ENCODE results near the gene SETD5. TPM values are rescaled to one million over a fixed set of nuclear protein-coding genes. Genes with fewer than 3 reads are reported as not detected.

SETD5 gene
- polyA plus RNA-seq, 1 donor (not counting 4 experiments of a cell fraction or from before 2014, with no cell fraction given) = 37.8 TPM

DNA sequence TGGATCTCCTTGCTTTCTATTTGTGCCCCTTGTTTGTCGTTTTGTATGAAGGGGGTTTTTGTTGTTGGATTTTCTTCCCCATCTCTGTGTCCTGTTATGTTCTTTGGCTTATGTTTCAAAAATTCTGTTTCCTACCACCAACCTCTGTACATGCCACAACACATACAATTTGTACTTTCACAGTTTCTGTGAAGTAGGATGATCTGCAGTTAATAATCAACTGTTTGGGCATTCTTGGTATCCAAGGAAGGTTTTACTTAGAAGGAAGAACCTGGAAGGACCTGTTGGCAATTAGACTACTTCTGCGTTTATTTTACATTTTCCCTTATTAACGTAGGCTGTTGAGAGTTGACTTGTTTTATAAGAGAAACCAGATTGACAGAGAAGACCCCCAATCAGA is 8.3 kb downstream of the SETD5 start:
- DNase-seq (ENCODE audit: low read depth, low spot score) = no peak
- Histone ChIP-seq H3K79me2 (ENCODE audit: control insufficient read depth, insufficient read depth, low read length) (peaks cover 100% of the 10 kb centered on the region), H3K9ac (ENCODE audit: control insufficient read depth, extremely low read depth, insufficient read depth, low read length) (no peak overlapping the region), H3K36me3 (ENCODE audit: control insufficient read depth in 2 of 2, extremely low read depth in 1 of 2, insufficient read depth in 2 of 2, low read length in 2 of 2) (no peaks in the 10 kb centered on the region), H3K4me1 (ENCODE audit: control insufficient read depth, extremely low read depth, insufficient read depth, low read length) (peaks cover 57% of the 10 kb centered on the region), H2AFZ (ENCODE audit: control insufficient read depth, low read length) (no peak overlapping the region), H3K9me1 (ENCODE audit: control insufficient read depth, extremely low read depth, insufficient read depth, low read length) (peaks cover 2% of the 10 kb centered on the region), H3K4me2 (ENCODE audit: control insufficient read depth, extremely low read depth, insufficient read depth, low read depth, low read length) (peak overlapping the region; percentile 55), H3K27me3 (ENCODE audit: control insufficient read depth, extremely low read depth, insufficient read depth, low read length) (no peaks in the 10 kb centered on the region), H4K20me1 (ENCODE audit: control insufficient read depth, extremely low read depth, insufficient read depth, low read length) (peaks cover 33% of the 10 kb centered on the region), H3K4me3 (ENCODE audit: control insufficient read depth in 2 of 3, extremely low read depth in 1 of 3, insufficient read depth in 2 of 3, low read depth in 1 of 3, low read length in 3 of 3) (no peak overlapping the region), H3K9me3 (ENCODE audit: control insufficient read depth, low read depth, low read length) (no peaks in the 10 kb centered on the region), H3K27ac (ENCODE audit: control insufficient read depth, insufficient read depth, low read length) (peak overlapping the region; percentile 52)
- no peak for FAIRE-seq
- dilution Hi-C loops (cut with MboI; ENCODE audit: extremely low pct_ligation_motif_present, low sequenced_read_pairs) = no loop called here
- TF ChIP-seq, protein P1, sequence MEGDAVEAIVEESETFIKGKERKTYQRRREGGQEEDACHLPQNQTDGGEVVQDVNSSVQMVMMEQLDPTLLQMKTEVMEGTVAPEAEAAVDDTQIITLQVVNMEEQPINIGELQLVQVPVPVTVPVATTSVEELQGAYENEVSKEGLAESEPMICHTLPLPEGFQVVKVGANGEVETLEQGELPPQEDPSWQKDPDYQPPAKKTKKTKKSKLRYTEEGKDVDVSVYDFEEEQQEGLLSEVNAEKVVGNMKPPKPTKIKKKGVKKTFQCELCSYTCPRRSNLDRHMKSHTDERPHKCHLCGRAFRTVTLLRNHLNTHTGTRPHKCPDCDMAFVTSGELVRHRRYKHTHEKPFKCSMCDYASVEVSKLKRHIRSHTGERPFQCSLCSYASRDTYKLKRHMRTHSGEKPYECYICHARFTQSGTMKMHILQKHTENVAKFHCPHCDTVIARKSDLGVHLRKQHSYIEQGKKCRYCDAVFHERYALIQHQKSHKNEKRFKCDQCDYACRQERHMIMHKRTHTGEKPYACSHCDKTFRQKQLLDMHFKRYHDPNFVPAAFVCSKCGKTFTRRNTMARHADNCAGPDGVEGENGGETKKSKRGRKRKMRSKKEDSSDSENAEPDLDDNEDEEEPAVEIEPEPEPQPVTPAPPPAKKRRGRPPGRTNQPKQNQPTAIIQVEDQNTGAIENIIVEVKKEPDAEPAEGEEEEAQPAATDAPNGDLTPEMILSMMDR (optimal IDR thresholded peaks at IDR 0.05 in 1 of 3, IDR thresholded peaks at IDR 0.05 in 1 of 3, conservative IDR thresholded peaks at IDR 0.05 in 1 of 3; ENCODE audit: extremely low read depth in 1 of 3, insufficient read depth in 2 of 3, low read length in 3 of 3) = no peak
- no peak for TF ChIP-seq EZH2 (IDR thresholded peaks at IDR 0.05; ENCODE audit: low read length)

DNA sequence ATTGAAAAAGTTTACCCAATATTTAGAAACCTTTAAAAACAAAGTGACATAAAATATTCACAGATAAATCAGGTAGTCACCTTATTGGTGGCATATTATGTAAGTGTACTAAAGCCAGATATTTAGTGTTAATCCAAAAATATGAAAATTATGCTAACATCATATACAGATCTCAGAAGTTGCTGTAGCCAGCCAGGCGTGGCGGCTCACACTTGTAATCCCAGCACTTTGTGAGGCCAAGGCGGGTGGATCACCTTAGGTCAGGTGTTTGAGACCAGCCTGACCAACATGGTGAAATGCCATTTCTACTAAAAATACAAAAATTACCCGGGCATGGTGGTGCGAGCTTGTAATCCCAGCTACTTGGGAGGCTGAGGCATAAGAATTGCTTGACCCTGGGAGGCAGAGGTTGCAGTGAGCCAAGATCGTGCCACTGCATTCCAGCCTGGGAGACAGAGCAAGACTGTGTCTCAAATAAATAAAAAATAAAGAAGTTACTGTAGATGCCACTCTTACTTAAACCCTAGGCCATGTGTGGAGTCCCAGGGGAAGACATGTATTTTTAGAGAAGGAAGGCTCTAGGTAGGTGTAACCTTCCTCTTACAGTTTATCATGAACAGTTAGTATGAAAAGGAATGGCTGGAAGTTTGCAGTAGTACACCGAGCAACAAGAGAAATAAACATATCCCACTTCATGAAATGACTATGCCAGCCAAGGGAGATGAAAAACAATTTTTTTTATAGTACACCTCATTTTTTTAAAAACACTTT is 9.6 kb downstream of the SETD5 start:
- no peaks in the 10 kb centered on the region for H3K36me3 ChIP-seq (ENCODE audit: control insufficient read depth in 2 of 2, extremely low read depth in 1 of 2, insufficient read depth in 2 of 2, low read length in 2 of 2)
- H2AFZ ChIP-seq (ENCODE audit: control insufficient read depth, low read length) = no peak overlapping the region
- no peaks in the 10 kb centered on the region for H3K9me3 ChIP-seq (ENCODE audit: control insufficient read depth, low read depth, low read length)
- H3K79me2 ChIP-seq (ENCODE audit: control insufficient read depth, insufficient read depth, low read length) = peaks cover 100% of the 10 kb centered on the region
- H3K4me3 ChIP-seq (ENCODE audit: control insufficient read depth in 2 of 3, extremely low read depth in 1 of 3, insufficient read depth in 2 of 3, low read depth in 1 of 3, low read length in 3 of 3) = no peak overlapping the region
- DNase-seq (ENCODE audit: low read depth, low spot score) (no peak), FAIRE-seq (no peak)
- dilution Hi-C loops (cut with MboI; ENCODE audit: extremely low pct_ligation_motif_present, low sequenced_read_pairs) = no loop called here
- H3K27me3 ChIP-seq (ENCODE audit: control insufficient read depth, extremely low read depth, insufficient read depth, low read length) = no peaks in the 10 kb centered on the region
- H3K9ac ChIP-seq (ENCODE audit: control insufficient read depth, extremely low read depth, insufficient read depth, low read length) = no peak overlapping the region
- peaks cover 35% of the 10 kb centered on the region for H4K20me1 ChIP-seq (ENCODE audit: control insufficient read depth, extremely low read depth, insufficient read depth, low read length)
- H3K27ac ChIP-seq (ENCODE audit: control insufficient read depth, insufficient read depth, low read length) = no peak overlapping the region
- H3K4me2 ChIP-seq (ENCODE audit: control insufficient read depth, extremely low read depth, insufficient read depth, low read depth, low read length) = no peak overlapping the region
- H3K9me1 ChIP-seq (ENCODE audit: control insufficient read depth, extremely low read depth, insufficient read depth, low read length) = peaks cover 2% of the 10 kb centered on the region
- no peak for TF ChIP-seq EZH2 (IDR thresholded peaks at IDR 0.05; ENCODE audit: low read length)
- TF ChIP-seq, protein P1 (optimal IDR thresholded peaks at IDR 0.05 in 1 of 3, IDR thresholded peaks at IDR 0.05 in 1 of 3, conservative IDR thresholded peaks at IDR 0.05 in 1 of 3; ENCODE audit: extremely low read depth in 1 of 3, insufficient read depth in 2 of 3, low read length in 3 of 3) = no peak
- H3K4me1 ChIP-seq (ENCODE audit: control insufficient read depth, extremely low read depth, insufficient read depth, low read length) = peaks cover 48% of the 10 kb centered on the region
